ENCODE measurements around the gene WDR3.

- TF ChIP-seq EP300 (IDR thresholded peaks at IDR 0.05; ENCODE audit: low read depth) (no peak), CTCF (IDR thresholded peaks at IDR 0.05) (no peak), POLR2A (IDR thresholded peaks at IDR 0.05) (no peak), POLR2AphosphoS5 (IDR thresholded peaks at IDR 0.05) (no peak)
Measured at GRCh38 chr1:117930173-117930447, 571 bp downstream of the WDR3 start.

All from transverse colon (tissue), 4 donors.